Lower leg skin (tissue), 4 donors: ENCODE results near the gene HSP90AA1. TPM values are rescaled to one million over a fixed set of nuclear protein-coding genes. Genes with fewer than 3 reads are reported as not detected.

ENCODE experiments used
- DNase-seq, 2 donors: peaks; one replicate each; pipeline ENCODE4 v3.0.0-alpha.2; 2019; ENCODE audit warnings: low spot score in 2 of 2
- H3K4me3 ChIP-seq: fragments of 200-600 bp; sonication (generic); 2 replicates; pipeline ENCODE4 v1.5.1; 2017; ENCODE audit warnings: mild to moderate bottlenecking, low read depth; ENCODE audit not compliant: poor library complexity, severe bottlenecking
- POLR2A ChIP-seq, 2 donors: fragments of 450-650 bp; IDR thresholded peaks; one replicate each; pipeline ENCODE4 v1.6.1; 2016 to 2017; ENCODE audit warnings: antibody characterized with exemption in 2 of 2, mild to moderate bottlenecking in 1 of 2, moderate library complexity in 1 of 2
- WGBS, 2 donors: methylation state at CpG; one replicate each; pipeline ENCODE4 v1.1.5; 2018; 5-methylcytosine and 5-hydroxymethylcytosine counted together
- intact Hi-C: fragments of 100-400 bp; cut with DNase I; formaldehyde crosslinking; loops from one replicate; pipeline ENCODE4 v1.15.0; 2023; ENCODE audit warnings: low total_unique reads
- total RNA-seq, 4 donors: library from RNA; depleted of rRNA; stranded (reverse); fragments of >200 nt; gene quantifications; one replicate each; pipeline ENCODE4 v1.1.0, GENCODE V29; 2016
- TF ChIP-seq, protein P1 (sequence below), 3 donors: fragments of 450-650 bp; IDR thresholded peaks; one replicate each; pipeline ENCODE4 v1.5.1; 2016; ENCODE audit warnings: antibody characterized with exemption in 3 of 3, mild to moderate bottlenecking in 3 of 3, moderate library complexity in 2 of 3

The HSP90AA1 gene
- total RNA-seq, 4 donors from 2014 or later, result 196 to 301 (median 255) TPM

- intact Hi-C loops, result loop anchor here (10.0 kb wide), 2 partner anchors 51 to 131 kb away; partner anchors contain the start of gene DYNC1H1
- no peak overlapping the region for H3K4me3 ChIP-seq
- no peak for DNase-seq
- no peak for TF ChIP-seq POLR2A (IDR thresholded peaks at IDR 0.05)
- TF ChIP-seq, protein P1, sequence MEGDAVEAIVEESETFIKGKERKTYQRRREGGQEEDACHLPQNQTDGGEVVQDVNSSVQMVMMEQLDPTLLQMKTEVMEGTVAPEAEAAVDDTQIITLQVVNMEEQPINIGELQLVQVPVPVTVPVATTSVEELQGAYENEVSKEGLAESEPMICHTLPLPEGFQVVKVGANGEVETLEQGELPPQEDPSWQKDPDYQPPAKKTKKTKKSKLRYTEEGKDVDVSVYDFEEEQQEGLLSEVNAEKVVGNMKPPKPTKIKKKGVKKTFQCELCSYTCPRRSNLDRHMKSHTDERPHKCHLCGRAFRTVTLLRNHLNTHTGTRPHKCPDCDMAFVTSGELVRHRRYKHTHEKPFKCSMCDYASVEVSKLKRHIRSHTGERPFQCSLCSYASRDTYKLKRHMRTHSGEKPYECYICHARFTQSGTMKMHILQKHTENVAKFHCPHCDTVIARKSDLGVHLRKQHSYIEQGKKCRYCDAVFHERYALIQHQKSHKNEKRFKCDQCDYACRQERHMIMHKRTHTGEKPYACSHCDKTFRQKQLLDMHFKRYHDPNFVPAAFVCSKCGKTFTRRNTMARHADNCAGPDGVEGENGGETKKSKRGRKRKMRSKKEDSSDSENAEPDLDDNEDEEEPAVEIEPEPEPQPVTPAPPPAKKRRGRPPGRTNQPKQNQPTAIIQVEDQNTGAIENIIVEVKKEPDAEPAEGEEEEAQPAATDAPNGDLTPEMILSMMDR (IDR thresholded peaks at IDR 0.05), result no peak
- 82 to 84% methylated on average over 6 of the region's 6 CpGs for WGBS, 2 donors
Measured at GRCh38 chr14:102095231-102095870, 8.5 kb upstream of the HSP90AA1 start.

DNA sequence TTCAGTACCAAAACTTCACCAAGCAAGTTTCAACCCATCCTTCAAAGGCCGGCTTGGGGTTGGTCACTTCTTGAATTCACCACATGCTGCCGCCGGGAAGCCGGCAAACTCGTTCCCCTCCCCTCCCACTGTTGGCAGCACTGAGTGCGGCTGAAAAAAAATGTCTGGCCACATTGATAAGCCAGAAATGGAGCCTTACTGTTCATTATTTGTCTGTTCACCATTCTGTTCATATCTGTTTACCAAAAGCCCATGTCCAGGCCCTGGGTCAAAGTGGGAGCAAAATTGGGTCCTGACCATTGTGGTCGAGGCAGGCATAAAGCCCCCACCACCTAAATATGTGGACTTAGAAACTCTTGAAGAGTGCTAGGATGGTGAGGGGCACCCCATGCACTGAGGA, 7.3 kb upstream of the HSP90AA1 start:
- no peak for TF ChIP-seq POLR2A (IDR thresholded peaks at IDR 0.05)
- TF ChIP-seq, protein P1 (IDR thresholded peaks at IDR 0.05), result no peak
- no peak overlapping the region for H3K4me3 ChIP-seq
- 69 to 71% methylated on average over 7 of the region's 7 CpGs for WGBS, 2 donors
- intact Hi-C loops, result loop anchor here (10.0 kb wide), 2 partner anchors 49 to 129 kb away; partner anchors contain the start of gene DYNC1H1
- DNase-seq, result no peak

DNA sequence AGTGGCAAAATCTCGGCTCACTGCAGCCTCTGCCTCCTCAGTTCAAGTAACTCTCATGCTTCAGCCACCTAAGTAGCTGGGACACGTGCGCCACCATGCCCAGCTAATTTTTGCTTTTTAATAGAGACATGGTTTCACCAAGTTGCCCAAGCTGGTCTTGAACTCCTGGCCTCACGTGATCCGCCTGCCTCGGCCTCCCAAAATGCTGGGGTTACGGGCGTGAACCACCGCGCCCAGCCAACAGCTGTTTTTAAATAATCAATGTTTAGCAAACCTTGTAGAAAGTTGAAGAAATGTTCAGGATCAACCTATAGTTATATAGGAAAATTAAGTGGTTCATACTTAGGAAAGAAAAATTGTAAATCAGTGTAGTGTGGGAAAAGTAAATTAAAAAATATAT, 6.0 kb upstream of the HSP90AA1 start:
- intact Hi-C loops, result loop anchor here (10.0 kb wide), 2 partner anchors 48 to 128 kb away; partner anchors contain the start of gene DYNC1H1
- no peak overlapping the region for H3K4me3 ChIP-seq
- 85 to 92% methylated on average over 10 of the region's 10 CpGs for WGBS, 2 donors

GRCh38 chr14:102090713-102091112, 3.9 kb upstream of the HSP90AA1 start:
- 90% methylated on average over 3 of the region's 3 CpGs for WGBS, 2 donors
- TF ChIP-seq, protein P1 (IDR thresholded peaks at IDR 0.05), result no peak
- TF ChIP-seq POLR2A (IDR thresholded peaks at IDR 0.05), result no peak
- no peak for DNase-seq
- no peak overlapping the region for H3K4me3 ChIP-seq
- intact Hi-C loops, result loop anchor here (10.0 kb wide), 2 partner anchors 46 to 126 kb away; partner anchors contain the start of gene DYNC1H1

More for the DNA sequence above, 6.0 kb upstream of the HSP90AA1 start:
- TF ChIP-seq POLR2A (IDR thresholded peaks at IDR 0.05), result no peak
- TF ChIP-seq, protein P1 (IDR thresholded peaks at IDR 0.05), result no peak
- DNase-seq, result no peak

DNA sequence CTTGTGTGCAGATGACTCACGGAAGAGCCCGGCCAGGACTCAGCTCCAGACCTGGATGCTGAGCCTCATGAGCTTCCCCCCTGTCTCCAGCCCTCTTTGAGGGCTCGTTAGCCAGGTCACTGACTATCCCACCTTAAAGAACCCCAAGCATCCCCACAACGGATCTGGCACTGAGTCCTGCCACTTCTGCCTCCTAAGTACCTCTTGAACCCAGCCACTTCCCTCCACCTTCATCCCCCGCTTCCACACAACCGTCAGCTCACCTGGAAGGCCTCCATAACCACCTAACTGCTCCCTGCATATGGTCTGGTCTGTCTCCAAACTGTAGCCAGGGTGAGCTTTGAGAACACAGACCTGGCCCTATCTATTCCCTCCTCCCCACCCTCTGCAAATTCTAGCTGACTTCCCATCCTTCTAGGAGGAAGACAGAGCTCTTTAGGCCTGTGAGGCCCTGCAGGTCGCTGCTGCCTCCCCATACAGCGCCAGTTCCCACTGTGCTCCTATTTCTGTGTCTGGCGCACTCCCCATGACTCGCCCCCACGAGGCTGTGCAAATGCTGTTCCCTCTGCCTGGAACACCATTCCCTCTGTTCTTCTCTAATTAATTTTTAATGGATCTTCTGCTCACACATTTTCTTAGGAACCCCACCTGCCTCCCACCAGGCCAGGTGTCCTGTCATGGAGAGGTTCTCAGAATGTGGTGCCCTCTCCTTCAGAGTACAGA, 2.9 kb upstream of the HSP90AA1 start:
- intact Hi-C loops, result loop anchor here (10.0 kb wide), 2 partner anchors 45 to 125 kb away; partner anchors contain the start of gene DYNC1H1
- TF ChIP-seq, protein P1 (IDR thresholded peaks at IDR 0.05), result no peak
- TF ChIP-seq POLR2A (IDR thresholded peaks at IDR 0.05), result no peak
- no peak overlapping the region for H3K4me3 ChIP-seq
- WGBS, 2 donors, result 86 to 93% methylated on average over 11 of the region's 11 CpGs
- no peak for DNase-seq
